KBM-7 (cell line): ENCODE results near the gene FITM2.
A peak's percentile ranks its signal among the peaks of the same experiment; 100 is the strongest.

Experiments used
- DNase-seq: peaks from one replicate; pipeline ENCODE4 v3.0.0-alpha.2; 2015
- in situ Hi-C: fragments of 300-500 bp; cut with MboI; formaldehyde crosslinking; loops from 2 replicates; pipeline ENCODE4 v1.14.3; 2020; ENCODE audit warnings: low sequenced_read_pairs, low pct_unique_long_range_greater_than_20kb, mixed read lengths

Gene FITM2

DNA sequence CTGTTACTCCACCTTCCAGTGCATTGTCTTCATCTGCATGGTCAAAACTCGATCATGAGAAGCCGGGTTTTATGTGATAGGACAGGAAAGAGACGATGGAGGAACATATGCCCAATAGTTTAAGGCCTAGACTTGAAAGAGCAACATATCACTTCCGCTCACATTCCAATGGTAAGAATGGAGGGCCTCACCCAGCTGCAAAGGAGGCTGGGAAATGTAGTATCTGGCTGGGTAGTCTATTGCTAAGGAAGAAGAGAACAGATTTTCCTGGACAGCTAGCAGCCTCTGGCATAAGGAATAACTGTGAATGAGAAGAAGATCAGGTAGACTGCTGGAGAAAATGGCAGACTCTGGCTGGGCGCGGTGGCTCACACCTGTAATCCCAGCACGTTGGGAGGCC lies 19.2 kb downstream of the FITM2 start:
- in situ Hi-C loops = no loop called here
- no peak for DNase-seq

DNA sequence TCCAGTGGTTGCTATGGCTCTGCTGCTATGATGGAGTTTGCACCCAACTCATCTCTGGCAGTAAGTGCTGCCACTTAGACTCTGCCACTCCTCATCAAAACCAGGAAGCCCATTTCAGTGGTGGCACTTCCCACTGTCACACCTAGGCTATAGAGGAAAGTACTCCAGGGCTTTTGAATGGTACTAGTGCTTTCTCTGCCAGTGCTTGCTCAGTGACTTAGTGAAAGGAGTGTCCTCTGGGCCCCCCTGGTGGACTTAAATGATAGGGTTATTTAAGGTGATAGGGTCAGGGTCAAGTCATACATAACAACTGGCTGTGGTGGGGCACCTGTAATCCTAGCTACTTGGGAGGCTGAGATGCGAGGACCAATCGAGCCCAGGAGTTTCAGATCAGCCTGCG lies 22.8 kb downstream of the FITM2 start:
- in situ Hi-C loops = no loop called here
- DNase-seq = no peak

DNA sequence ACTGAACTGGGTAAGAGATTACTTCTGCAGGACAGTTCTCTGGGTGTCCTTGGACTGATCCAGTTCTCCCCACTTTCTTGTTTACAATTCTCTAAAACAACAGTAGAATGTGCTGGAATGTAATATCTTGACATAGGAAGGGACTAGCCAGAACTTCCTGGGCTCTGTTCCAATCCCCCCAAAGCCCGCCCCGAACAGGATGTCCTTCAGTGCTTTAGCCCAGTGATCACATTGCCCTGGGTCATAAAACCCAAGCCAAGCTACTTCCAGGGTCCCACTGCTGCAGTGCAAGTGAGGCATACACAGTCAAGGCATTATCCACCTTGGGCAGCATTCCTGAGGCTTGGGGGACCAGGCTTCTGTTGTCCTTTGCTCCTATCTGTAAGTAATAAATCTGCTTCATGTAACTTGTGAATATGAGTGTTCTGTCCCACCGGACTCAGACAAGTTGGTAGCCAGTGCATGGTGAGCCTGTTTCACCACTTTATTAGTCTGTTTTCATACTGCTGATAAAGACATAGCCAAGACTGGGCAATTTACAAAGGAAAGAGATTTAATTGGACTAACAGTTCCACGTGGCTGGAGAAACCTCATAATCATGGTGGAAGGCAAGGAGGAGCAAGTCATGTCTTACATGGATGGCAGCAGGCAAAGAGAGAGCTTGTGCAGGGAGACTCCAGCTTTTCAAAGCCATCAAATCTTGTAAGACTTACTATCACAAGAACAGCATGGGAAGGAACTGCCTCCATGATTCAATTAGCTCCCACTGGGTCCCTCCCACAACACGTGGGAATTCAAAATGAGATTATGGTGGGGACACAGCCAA lies 23.5 kb downstream of the FITM2 start:
- DNase-seq = no peak
- in situ Hi-C loops = no loop called here

DNA sequence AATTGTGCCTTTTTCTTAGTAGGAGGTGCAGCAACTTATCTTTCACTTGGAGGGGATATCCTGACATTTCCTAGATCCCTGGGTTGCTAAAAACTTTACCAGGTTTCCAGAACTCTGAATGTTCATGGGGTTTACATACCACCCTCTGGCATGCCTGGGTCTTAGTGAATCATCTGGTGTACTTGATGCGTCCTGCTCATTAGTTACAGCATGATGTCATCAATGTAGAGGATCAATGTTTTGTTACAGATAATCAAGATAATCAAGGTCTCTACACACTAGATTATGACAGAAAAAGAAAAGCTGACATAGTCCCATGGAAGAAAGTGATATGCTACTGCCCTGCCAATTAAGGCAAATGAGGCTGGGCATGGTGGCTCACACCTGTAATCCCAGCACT lies 27.0 kb downstream of the FITM2 start:
- DNase-seq = no peak
- in situ Hi-C loops = no loop called here

DNA sequence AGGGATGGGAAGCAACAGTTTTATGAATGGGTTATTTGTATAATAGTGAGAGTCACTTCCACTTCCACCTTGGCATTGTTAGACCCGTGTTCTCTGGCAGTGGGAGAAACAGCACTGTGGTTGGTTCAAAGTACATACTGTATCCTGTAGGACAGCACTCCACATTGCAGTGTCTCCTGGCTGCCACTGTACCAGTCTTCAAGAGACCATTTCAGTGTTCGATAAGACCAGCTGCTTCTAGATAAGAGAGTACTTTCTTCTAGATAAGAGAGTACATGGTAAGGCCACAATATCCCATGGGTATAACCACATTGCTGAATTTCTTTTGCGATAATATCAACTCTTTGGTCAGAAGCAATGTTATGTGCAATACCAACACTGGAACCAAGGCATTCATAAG lies 28.8 kb downstream of the FITM2 start:
- in situ Hi-C loops = no loop called here
- no peak for DNase-seq

DNA sequence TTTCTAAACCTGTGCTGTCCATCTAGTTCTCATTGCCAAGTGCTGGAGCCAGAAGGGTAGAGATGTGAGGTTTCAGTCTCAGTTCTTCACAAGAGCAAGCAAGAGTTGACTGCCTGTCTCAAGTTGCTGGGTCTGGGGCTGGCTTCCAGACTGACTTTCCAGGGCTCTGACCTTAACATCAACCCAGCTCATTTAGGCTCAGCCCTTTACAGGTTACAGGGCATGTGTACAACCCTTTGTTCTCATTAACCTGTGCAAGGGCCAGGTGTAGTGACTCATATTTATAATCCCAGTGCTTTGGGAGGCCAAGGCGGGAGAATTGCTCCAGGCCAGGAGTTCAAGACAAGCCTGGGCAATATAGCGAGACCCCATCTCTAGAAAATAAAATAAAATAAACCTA lies 30.6 kb downstream of the FITM2 start:
- in situ Hi-C loops = no loop called here
- DNase-seq = no peak

DNA sequence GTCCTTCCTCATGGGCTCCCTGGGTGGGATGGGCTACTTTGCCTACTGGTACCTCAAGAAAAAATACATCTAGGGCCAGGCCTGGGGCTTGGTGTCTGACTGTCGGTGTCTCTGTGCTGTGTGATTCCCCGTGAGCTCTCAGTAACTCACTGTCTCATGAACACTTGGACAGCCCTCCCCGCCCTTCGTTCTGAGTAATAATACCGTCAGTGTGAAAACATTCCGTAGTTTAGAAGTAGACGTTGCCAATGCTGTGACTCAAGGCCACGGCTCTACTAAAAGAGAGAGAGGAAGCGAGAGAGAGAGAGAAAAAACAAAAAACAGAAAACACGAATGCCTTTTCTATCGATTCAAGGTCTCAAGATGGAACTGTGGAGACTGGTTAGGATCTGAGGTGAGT lies 31.8 kb downstream of the FITM2 start:
- no peak for DNase-seq

DNA sequence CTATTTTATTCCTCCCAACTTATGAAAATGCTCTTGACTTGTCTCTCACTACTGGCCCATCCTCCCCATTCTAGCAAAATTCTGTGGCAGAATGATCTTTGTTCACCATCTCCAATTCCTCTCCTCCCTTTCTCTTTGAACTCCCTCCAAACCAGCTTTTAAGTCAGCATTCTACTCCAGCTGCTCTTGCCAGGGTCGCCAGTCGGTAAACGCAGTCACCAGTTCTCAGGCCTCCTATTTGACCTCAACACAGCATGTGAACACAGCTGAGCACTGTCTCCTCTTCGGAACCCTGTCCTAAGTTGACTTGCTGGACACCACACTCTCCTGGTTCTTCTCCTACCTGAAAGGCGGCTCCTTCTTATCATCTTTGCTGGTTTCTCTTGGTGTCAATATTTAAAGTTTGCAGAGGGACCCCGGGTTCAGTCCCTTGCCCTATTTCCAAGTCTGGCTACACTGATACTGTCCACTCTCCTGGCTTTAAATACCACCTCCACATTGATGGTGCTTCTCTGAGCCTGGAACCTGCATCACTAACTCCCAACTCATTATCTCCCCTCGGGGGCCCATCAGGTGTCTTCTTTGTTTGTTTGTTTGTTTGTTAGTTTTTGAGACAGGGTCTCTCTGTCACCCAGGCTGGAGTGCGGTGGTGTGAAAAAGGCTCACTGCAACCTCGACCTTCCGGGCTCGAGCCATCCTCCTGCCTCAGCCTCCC lies 36.5 kb downstream of the FITM2 start:
- in situ Hi-C loops = no loop called here
- DNase-seq = no peak

More for the DNA sequence above, 31.8 kb downstream of the FITM2 start:
- in situ Hi-C loops = no loop called here

DNA sequence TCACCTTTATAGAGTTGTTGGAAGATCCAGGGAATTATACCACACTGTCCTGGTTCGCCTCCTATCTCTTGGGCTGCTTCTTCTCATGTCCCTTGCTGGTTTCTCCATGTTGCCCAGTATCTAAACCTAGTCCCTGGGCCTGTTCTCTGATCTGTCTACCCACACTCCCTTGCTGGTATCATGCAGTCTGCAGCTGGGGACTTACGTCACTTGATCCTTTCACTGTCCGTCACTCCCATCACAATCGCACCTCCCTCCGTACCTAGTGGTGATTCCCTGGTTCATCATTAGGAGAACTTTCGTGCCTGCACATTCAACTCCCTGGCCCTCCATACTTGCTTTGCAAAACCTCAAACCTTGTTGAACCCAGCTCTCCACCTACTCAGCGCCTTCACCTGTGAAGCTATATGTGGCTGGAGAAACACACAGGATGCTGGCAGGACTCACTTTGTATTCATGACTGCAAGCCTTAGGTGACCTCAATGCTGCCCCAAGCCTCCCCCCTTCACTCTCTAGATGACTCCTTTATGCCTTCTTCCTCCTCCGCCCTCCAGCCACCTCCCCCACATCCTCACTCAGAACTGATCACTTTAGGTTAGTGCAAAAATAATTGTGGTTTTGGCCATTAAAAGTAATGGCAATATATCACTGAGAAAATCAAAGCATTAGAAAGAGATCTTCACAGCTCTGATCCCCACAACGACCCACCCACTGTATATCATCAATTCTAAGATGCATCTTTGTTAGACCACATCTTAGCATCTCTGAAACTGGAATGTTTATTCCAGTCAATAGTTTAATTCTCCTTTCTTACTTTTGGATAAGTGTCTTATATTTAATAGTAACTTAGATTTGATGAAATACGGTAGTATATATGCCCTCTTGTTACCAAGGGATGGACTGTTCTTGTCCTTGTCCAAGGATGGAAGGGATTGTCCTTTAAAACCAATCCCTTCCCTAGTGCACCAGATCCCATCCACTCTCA lies 37.5 kb downstream of the FITM2 start:
- no peak for DNase-seq
- in situ Hi-C loops = no loop called here

DNA sequence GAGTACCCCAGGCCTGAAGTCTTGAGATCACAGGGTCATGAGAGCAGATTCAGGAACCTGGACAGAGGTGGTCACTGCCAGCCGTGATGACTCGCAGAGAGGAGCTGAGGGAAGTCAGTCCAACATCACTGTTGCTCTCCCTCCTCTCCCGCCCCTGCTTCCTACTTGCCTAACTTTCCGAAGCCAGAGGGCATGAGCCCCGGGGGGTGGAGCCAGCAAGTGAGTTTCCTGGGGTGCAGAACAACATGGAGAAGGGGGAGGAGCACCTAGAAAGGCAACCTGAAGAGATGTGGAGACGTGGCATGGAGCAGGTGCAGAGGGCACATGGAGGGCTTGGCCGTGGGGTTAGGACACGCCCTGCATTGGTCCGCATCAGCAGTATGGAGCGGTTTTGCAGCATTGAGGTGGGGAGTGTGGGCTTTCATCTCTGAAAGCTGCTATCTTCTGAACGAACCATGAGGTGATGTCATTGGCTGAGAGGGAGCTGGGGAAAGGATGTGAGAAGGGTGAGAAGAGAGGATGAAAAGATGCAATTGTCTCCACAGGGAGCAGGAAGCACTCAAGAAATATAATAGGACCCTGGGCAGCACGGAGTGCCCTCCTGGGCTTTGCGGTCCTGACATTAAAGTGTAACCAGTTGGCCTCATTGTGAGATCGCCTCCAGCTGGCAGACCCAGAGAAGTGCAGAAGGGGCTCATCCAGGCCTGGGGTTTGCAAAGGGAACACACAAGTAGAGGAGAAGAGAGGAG lies 38.9 kb downstream of the FITM2 start:
- in situ Hi-C loops = no loop called here
- DNase-seq = peak; percentile 16

DNA sequence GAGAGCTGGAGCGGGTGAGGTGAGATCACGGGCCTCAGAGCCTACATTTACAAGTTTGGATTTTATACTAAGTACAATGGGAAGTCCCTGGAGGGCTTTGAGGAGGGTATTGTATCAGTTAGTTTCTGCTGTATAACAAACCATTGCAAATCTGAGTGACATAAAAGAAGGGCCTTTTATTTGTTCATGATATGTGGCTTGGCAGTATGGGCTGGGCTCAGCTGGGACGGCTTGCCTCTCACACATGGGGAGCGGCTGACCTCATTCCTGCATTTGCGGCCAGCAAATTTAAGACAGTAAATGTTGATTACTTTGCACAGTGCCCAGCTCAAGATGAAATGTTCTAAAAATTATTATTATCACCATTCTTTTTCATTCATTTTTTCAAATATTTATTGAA lies 42.2 kb downstream of the FITM2 start:
- in situ Hi-C loops = no loop called here
- no peak for DNase-seq

DNA sequence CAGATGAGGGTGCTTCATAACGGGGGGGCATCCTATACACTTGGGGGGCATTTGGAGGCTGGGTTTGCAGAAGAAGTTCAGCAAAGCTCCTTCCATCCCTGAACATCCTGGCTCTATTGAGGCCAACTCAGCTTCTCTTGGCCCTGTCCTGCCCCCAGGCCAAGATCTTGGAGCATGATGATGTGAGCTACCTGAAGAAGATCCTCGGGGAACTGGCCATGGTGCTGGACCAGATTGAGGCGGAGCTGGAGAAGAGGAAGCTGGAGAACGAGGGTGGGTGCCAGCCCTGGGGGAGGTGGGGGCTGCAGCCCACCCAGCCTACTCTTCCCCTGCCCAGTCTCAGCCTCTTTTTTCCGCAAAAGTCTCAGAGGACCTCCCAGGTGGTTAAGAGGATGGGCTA lies 46.7 kb downstream of the FITM2 start:
- peak; percentile 28 for DNase-seq
- in situ Hi-C loops = no loop called here

DNA sequence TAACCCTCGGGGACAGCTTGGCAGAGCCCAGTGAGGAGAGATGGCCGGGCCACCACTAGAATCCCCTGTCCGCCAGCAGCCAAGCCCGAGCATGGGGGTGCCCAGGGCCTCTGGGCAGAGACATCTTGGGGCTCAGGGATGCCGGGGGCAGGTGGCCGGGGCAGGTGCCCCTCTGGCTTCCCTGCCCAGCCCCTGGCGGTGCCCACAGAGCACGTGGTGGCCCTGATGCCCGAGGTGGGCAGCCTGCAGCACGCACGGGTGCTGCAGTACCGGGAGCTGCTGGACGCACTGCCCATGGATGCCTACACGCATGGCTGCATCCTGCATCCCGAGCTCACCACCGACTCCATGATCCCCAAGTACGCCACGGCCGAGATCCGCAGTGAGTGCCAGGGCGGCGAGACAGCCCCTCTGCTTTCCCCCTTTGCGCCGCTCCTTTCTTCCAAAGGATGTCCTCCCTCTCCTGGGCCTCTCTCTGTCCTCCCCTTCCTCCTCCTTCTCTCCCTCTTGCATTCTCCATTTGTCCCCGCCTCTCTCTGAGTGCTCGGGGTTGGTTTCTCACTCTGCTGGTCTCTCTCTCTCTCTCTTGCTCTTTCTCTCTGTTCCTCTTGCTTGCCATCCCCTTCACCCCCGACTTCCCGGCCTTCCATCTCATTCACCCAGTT lies 52.6 kb downstream of the FITM2 start:
- in situ Hi-C loops = no loop called here
- no peak for DNase-seq

DNA sequence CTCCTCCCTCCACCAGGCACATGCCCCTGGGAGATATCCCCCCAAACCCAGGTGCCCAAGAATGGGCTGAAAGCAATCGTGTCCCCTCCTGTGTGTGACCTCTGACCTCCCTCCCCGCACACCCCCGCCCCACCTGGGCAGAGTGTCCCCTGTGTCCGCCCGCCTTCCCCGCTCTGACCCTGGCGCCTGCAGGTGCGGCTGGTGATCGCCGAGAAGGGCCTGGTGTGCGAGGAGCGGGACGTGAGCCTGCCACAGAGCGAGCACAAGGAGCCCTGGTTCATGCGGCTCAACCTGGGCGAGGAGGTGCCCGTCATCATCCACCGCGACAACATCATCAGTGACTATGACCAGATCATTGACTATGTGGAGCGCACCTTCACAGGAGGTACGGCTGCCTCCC lies 54.0 kb downstream of the FITM2 start:
- DNase-seq = no peak
- in situ Hi-C loops = no loop called here

DNA sequence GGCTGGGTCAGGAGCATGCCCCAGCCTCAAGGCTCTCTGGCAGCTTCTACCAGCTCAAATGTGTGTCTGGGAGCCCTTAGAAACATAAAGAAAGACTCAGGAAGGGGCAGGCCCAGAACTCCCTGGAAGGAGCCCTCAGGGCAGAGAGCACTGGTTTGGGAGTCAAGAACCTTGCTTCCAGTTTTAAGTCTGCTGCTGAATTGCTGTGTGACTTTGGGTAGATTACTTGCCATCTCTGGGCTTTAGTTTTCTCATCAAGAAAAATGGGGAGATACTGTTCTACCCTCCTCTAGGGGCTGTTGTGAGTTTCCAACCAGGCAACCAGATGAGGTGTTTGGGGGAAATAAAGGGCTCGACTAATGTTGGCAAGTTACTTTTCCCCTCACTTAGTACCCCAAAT lies 55.1 kb downstream of the FITM2 start:
- no peak for DNase-seq
- in situ Hi-C loops = no loop called here

DNA sequence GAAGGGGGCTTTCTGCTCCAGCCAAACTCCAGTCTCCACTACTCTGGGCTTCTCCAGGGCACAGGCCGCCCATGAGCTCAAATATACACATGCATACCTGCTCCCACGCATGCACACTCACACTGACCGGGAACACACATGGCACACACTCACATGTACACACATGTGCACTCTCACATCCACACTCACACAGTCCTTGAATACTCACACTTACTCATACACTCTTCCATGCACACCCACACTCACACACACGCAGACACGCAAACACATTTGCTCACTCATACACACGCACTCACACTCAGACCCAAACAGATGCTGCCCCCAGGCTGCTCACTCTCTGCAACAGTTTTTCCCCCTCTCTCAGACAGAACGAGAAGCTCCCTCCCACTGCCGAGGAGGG lies 56.9 kb downstream of the FITM2 start:
- no peak for DNase-seq
- in situ Hi-C loops = no loop called here

DNA sequence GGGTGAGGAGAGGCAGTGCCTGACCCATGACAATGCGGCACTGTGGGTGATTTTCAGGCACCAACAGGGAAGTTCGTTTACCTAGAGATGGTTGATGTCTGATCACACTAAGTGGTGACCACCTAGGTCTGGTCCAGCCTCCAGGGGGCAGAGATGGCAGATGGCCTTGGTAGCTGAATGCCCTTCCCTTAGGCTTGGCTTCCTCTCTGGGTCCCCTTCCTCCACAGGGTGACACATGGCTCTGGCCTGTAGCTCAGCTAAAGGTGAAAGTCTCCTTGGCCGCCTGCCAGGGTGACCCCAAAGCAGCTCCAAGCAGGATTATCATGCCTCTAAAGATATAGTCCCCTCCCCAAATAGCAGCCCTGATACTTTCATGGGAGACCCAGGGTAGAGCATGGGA lies 57.5 kb downstream of the FITM2 start:
- in situ Hi-C loops = no loop called here
- DNase-seq = no peak
